K562 (cell line): Measurements from ENCODE around the gene IPO13. TPM values are rescaled to one million over a fixed set of nuclear protein-coding genes. Genes with fewer than 3 reads are reported as not detected.

Source experiments
- ARNT ChIP-seq, 2 experiments: fragments of 450-650 bp; IDR thresholded peaks; 2 replicates each; pipeline ENCODE4 v1.6.1; 2016; ENCODE audit warnings: mild to moderate bottlenecking in 1 of 2
- IFI16 ChIP-seq: fragments of 250-450 bp; sonication (Bioruptor Pico); IDR thresholded peaks from 2 replicates; pipeline ENCODE4 v2.1.2; 2022; ENCODE audit warnings: mild to moderate bottlenecking, inconsistent platforms
- KDM2B ChIP-seq: fragments of 250-450 bp; sonication (Bioruptor Pico); IDR thresholded peaks from 2 replicates; pipeline ENCODE4 v1.8.0; 2021; ENCODE audit warnings: mild to moderate bottlenecking, moderate library complexity
- KLF1 ChIP-seq: fragments of 450-650 bp; IDR thresholded peaks from 2 replicates; pipeline ENCODE4 v1.6.1; 2016; ENCODE audit warnings: missing genetic modification characterization, missing compliant biosample characterization
- MCM7 ChIP-seq, 2 experiments: fragments of 450-650 bp; IDR thresholded peaks; 2 replicates each; pipeline ENCODE4 v1.6.1; 2016 to 2018
- MITF ChIP-seq: IDR thresholded peaks from 2 replicates; pipeline ENCODE4 v1.6.1; 2014; ENCODE audit warnings: antibody characterized with exemption
- MTA1 ChIP-seq: fragments of 450-650 bp; IDR thresholded peaks from 2 replicates; pipeline ENCODE4 v1.6.1; 2017; ENCODE audit warnings: borderline replicate concordance
- NKRF ChIP-seq: fragments of 450-650 bp; IDR thresholded peaks from 2 replicates; pipeline ENCODE4 v1.6.1; 2016; ENCODE audit warnings: borderline replicate concordance
- PHB ChIP-seq: fragments of 250-450 bp; sonication (Bioruptor Pico); IDR thresholded peaks from 2 replicates; pipeline ENCODE4 v1.5.0; 2021
- RBFOX2 ChIP-seq: fragments of 200-400 bp; formaldehyde crosslinking; IDR thresholded peaks from 2 replicates; pipeline ENCODE4 v1.6.1; 2017; ENCODE audit warnings: low read depth, mild to moderate bottlenecking, low read length, moderate library complexity
- SAFB2 ChIP-seq: fragments of 200-400 bp; formaldehyde crosslinking; IDR thresholded peaks from 2 replicates; pipeline ENCODE4 v1.6.1; 2018; ENCODE audit warnings: borderline replicate concordance, low read length, low read depth, moderate library complexity; ENCODE audit not compliant: severe bottlenecking
- SMAD3 ChIP-seq: fragments of 450-650 bp; formaldehyde crosslinking; conservative IDR thresholded peaks from 2 replicates; pipeline ENCODE4 v1.4.0; 2020; ENCODE audit warnings: mild to moderate bottlenecking
- SMARCE1 ChIP-seq: fragments of 450-650 bp; IDR thresholded peaks from 2 replicates; pipeline ENCODE4 v1.7.1; 2016; ENCODE audit warnings: mild to moderate bottlenecking
- SPI1 ChIP-seq: IDR thresholded peaks from 2 replicates; pipeline ENCODE4 v1.6.1; 2011; ENCODE audit warnings: low read depth, low read length, control low read depth, borderline replicate concordance
- TEAD4 ChIP-seq, 2 experiments: sonication (generic) in 1 of 2; formaldehyde crosslinking in 1 of 2; IDR thresholded peaks; 2 replicates each; pipeline versions ENCODE4 v1.6.1 to v1.8.0; 2012 to 2022; ENCODE audit warnings: borderline replicate concordance in 1 of 2, inconsistent platforms in 1 of 2, low read length in 1 of 2, mild to moderate bottlenecking in 1 of 2, missing genetic modification reagents in 1 of 2
- U2AF1 ChIP-seq: fragments of 200-400 bp; formaldehyde crosslinking; optimal IDR thresholded peaks from 2 replicates; pipeline ENCODE3; 2017; ENCODE audit warnings: mild to moderate bottlenecking, low read depth, low read length, moderate library complexity
- ZBTB9 ChIP-seq: fragments of 450-650 bp; formaldehyde crosslinking; IDR thresholded peaks from 2 replicates; pipeline ENCODE4 v1.4.0; 2020; ENCODE audit warnings: mild to moderate bottlenecking, moderate library complexity
- ZFP30 ChIP-seq: fragments of 250-450 bp; sonication (Bioruptor Pico); IDR thresholded peaks from 2 replicates; pipeline ENCODE4 v1.8.0; 2022; ENCODE audit warnings: moderate library complexity, mild to moderate bottlenecking, inconsistent platforms, borderline replicate concordance
- ZNF449 ChIP-seq: fragments of 250-450 bp; sonication (Bioruptor Pico); IDR thresholded peaks from 2 replicates; pipeline ENCODE4 v1.8.0; 2022; ENCODE audit warnings: moderate library complexity, mild to moderate bottlenecking, inconsistent platforms
- ZNF586 ChIP-seq: fragments of 450-650 bp; formaldehyde crosslinking; conservative IDR thresholded peaks from 2 replicates; pipeline ENCODE4 v1.4.0; 2020; ENCODE audit warnings: mild to moderate bottlenecking, moderate library complexity
- polyA plus RNA-seq, 8 experiments: library from polyadenylated mRNA; depleted of rRNA in 4 of 8; stranded (reverse) in 5 of 8; unstranded in 3 of 8; fragments of >200 nt; fragmentation: Nextera tagmentation in 2 of 8; fragmentation: Illumina TruSeq in 1 of 8; extraction: Ambion mirVana in 2 of 8; extraction: Trizol in 1 of 8; gene quantifications; 2 replicates each; pipeline versions ENCODE4 v1.2.1 to v1.2.3, GENCODE V29; 2011 to 2014; ENCODE audit warnings: inconsistent platforms in 1 of 8, missing spikeins in 1 of 8
- total RNA-seq, 7 experiments: library from RNA; depleted of rRNA in 6 of 7; stranded (reverse); fragments of >200 nt in 6 of 7; fragmentation: Illumina TruSeq in 2 of 7; extraction: Trizol in 2 of 7; gene quantifications; 2 replicates each; pipeline versions ENCODE4 v1.2.1 to v1.2.3, GENCODE V29; 2011 to 2021; ENCODE audit warnings: low replicate concordance in 1 of 7

IPO13 gene
- total and polyA plus RNA-seq, 9 of the 15 experiments (the other 6 are each of a cell fraction or from before 2014, with no cell fraction given), result 7.0 to 30.8 (median 16.2) TPM

GRCh38 chr1:43946236-43947060 lies at the start of gene IPO13 (continued):
- TF ChIP-seq ZNF586 (no peak), KDM2B (peak; percentile 42; the same call in 1 of the 2 replicates), ZBTB9 (CRISPR knock-in tag) (no peak; the same call in none of the 2 replicates), ZFP30 (CRISPR knock-in tag) (no peak), SPI1 (peak; percentile 26; the same call in 1 of the 2 replicates), MTA1 (peak; percentile 72; the same call in 1 of the 2 replicates), ARNT (IDR thresholded peaks at IDR 0.05) (peak in 1 of 2 experiments; percentile 44; a peak in 2 of 4 replicates), MCM7 (IDR thresholded peaks at IDR 0.05) (no peak), U2AF1 (peak; percentile 89), MITF (peak; percentile 62; the same call in 1 of the 2 replicates), IFI16 (no peak), PHB (CRISPR knock-in tag) (0 out of 2 replicates have a peak, but pooled peaks have one; percentile 15), SMARCE1 (peak; percentile 80), SAFB2 (no peak), TEAD4 (IDR thresholded peaks at IDR 0.05; ENCODE audit: low read length) (peak; percentile 56; the same call in 1 of the 2 replicates), TEAD4 (CRISPR knock-in tag; IDR thresholded peaks at IDR 0.05; ENCODE audit: borderline replicate concordance) (peak; percentile 94; the same call in 1 of the 2 replicates), NKRF (peak; percentile 95), ZNF449 (no peak), RBFOX2 (peak; percentile 96), KLF1 (tag) (peak; percentile 79; the same call in 1 of the 2 replicates), SMAD3 (peak; percentile 73)
